ENCODE results near the gene RASA2. TPM values are rescaled to one million over a fixed set of nuclear protein-coding genes. Genes with fewer than 3 reads are reported as not detected.

Gene RASA2
- total and polyA plus RNA-seq, 2 experiments from 2014 or later: 6.3 to 18.0 TPM

- no peaks in the 10 kb centered on the region for H3K9me3 ChIP-seq (ENCODE audit: low read depth)
- no peak overlapping the region for H3K4me3 ChIP-seq
- no peaks in the 10 kb centered on the region for H3K36me3 ChIP-seq
- TF ChIP-seq CTCF (IDR thresholded peaks at IDR 0.05; ENCODE audit: low read depth, low read length): no peak
- no peak overlapping the region for H3K27ac ChIP-seq
- no peaks in the 10 kb centered on the region for H3K4me1 ChIP-seq (ENCODE audit: low read depth)
- H3K27me3 ChIP-seq: no peaks in the 10 kb centered on the region
- DNase-seq (ENCODE audit: low read depth in 1 of 2, low spot score in 1 of 2): no peak
These were observed 116.7 kb downstream of the RASA2 start for GRCh38 chr3:141603473-141604035.

DNA sequence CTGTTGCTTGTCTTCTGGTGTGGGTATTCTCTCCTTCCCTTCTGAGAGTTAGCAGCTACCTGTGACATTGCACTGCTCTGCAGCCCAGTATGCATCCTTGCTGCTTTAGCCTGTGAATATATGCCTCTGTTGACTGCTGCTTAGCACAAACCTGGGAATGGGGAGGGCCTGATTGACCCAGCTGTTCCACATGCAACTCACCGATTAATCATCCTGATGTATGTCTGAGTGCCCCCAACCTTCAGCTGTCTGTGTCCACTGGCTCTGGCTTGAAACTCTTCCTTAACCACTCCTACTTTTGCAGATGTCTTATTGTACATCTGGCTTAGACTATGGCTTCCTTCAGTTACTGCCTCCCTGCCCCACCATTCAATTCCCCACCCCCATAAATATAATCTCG, 119.1 kb downstream of the RASA2 start:
- no peaks in the 10 kb centered on the region for H3K9me3 ChIP-seq (ENCODE audit: low read depth)
- H3K27ac ChIP-seq: no peak overlapping the region
- no peak for TF ChIP-seq CTCF (IDR thresholded peaks at IDR 0.05; ENCODE audit: low read depth, low read length)
- H3K4me3 ChIP-seq: no peak overlapping the region
- no peak for DNase-seq (ENCODE audit: low read depth in 1 of 2, low spot score in 1 of 2)
- H3K4me1 ChIP-seq (ENCODE audit: low read depth): no peaks in the 10 kb centered on the region
- H3K27me3 ChIP-seq: no peaks in the 10 kb centered on the region
- peaks cover 11% of the 10 kb centered on the region for H3K36me3 ChIP-seq

GRCh38 chr3:141608438-141608837, 121.6 kb downstream of the RASA2 start:
- Histone ChIP-seq H3K36me3 (peaks cover 31% of the 10 kb centered on the region), H3K9me3 (ENCODE audit: low read depth) (no peaks in the 10 kb centered on the region), H3K27me3 (no peaks in the 10 kb centered on the region), H3K27ac (no peak overlapping the region), H3K4me3 (no peak overlapping the region), H3K4me1 (ENCODE audit: low read depth) (no peaks in the 10 kb centered on the region)
- TF ChIP-seq CTCF (IDR thresholded peaks at IDR 0.05; ENCODE audit: low read depth, low read length): no peak
- peak in 1 of 2 donors; percentile 52 for DNase-seq (ENCODE audit: low read depth in 1 of 2, low spot score in 1 of 2)

GRCh38 chr3:141610939-141611338, 124.1 kb downstream of the RASA2 start:
- H3K4me1 ChIP-seq (ENCODE audit: low read depth): no peaks in the 10 kb centered on the region
- H3K9me3 ChIP-seq (ENCODE audit: low read depth): no peaks in the 10 kb centered on the region
- DNase-seq (ENCODE audit: low read depth in 1 of 2, low spot score in 1 of 2): no peak
- no peaks in the 10 kb centered on the region for H3K27me3 ChIP-seq
- H3K36me3 ChIP-seq: peaks cover 38% of the 10 kb centered on the region
- no peak for TF ChIP-seq CTCF (IDR thresholded peaks at IDR 0.05; ENCODE audit: low read depth, low read length)
- no peak overlapping the region for H3K27ac ChIP-seq
- no peak overlapping the region for H3K4me3 ChIP-seq

- no peaks in the 10 kb centered on the region for H3K4me1 ChIP-seq (ENCODE audit: low read depth)
- no peak for TF ChIP-seq CTCF (IDR thresholded peaks at IDR 0.05; ENCODE audit: low read depth, low read length)
- H3K36me3 ChIP-seq: peaks cover 9% of the 10 kb centered on the region
- no peak for DNase-seq (ENCODE audit: low read depth in 1 of 2, low spot score in 1 of 2)
- H3K4me3 ChIP-seq: no peak overlapping the region
- no peaks in the 10 kb centered on the region for H3K9me3 ChIP-seq (ENCODE audit: low read depth)
- H3K27me3 ChIP-seq: no peaks in the 10 kb centered on the region
- H3K27ac ChIP-seq: no peak overlapping the region
These were observed 131.5 kb downstream of the RASA2 start for GRCh38 chr3:141618103-141618910.

Data from cardiac muscle cell (in vitro differentiated cells and primary cell).